ENCODE measurements around the gene XPNPEP1. TPM values are rescaled to one million over a fixed set of nuclear protein-coding genes. Genes with fewer than 3 reads are reported as not detected.
A peak's percentile ranks its signal among the peaks of the same experiment; 100 is the strongest.

Gene XPNPEP1
- total and polyA plus RNA-seq, 2 donors from 2014 or later, result 34.4 to 62.4 TPM

DNA sequence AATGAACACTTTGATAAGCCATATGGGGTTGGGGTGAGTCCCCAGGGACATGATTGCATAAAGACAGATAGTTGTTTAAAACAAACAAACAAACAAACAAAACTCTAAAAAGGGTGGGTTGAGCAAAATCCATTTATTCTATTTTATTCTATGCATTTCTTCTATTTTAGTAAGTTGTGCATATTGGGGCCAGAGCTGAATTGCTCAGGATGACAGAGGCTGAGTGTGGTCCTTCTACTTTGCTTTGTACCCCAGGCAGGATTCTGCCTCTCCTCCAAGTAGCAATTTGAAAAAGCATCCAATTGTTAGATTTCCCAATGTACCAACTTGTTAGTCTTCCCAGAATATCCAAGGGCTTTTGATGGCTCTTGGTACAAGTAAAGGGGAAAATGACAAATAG lies 29.2 kb upstream of the XPNPEP1 start:
- no peak overlapping the region for H3K9ac ChIP-seq (ENCODE audit: low read length in 3 of 3)
- FAIRE-seq, result no peak

DNA sequence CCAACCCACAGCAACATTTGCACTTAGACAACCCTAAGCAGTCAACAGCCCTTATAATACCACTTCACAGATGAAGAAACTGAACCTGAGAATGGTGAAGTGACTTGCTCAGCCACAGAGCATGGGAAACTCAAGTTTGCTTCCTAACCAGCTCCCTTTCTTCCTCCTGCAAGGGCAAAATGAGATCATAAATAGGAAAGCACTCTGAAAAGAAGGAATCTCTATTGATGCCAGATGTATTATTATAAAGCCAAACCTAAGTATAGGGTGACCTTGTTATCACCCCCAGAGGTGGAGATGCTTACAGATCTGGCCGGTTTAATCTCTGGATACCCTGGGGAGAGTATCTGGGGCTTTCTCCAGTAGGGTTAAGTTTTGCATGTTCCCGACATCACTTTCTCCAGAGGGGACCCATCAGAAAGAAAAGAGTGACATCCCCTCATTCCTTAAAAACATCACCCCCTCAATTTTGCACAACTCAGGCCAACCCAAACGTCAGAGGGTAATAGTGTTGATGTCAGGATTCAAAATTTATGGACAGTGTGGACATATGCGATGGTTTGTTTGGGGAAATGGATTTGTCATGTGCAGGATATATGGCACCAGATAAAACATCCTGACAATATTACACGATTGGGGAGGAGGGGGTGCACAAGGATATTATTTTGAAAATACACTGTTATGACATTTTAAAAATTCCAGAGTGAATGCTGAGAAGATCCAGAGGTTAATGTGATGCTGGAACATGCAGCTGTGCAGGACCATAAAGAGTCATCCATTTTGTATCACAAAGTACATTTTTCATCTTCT lies 24.0 kb upstream of the XPNPEP1 start:
- H3K4me3 ChIP-seq (ENCODE audit: low read length in 3 of 3), result no peak overlapping the region
- intact Hi-C loops (cut with DNase I), result no loop called here
- FAIRE-seq, result no peak
- peak in 2 of 5 donors; percentile 49 to 61 for DNase-seq
- H3K27ac ChIP-seq (ENCODE audit: low read depth in 2 of 2, low read length in 2 of 2), result no peak overlapping the region
- no peaks in the 10 kb centered on the region for H3K4me1 ChIP-seq (ENCODE audit: control insufficient read depth in 2 of 3, insufficient read depth in 2 of 3, low read depth in 1 of 3, low read length in 3 of 3)
- H3K36me3 ChIP-seq (ENCODE audit: control insufficient read depth in 2 of 3, insufficient read depth in 3 of 3, low read length in 3 of 3), result no peaks in the 10 kb centered on the region
- H3K27me3 ChIP-seq (ENCODE audit: control insufficient read depth, insufficient read depth, low read length), result no peaks in the 10 kb centered on the region
- H3K9me3 ChIP-seq (ENCODE audit: control insufficient read depth in 2 of 3, insufficient read depth in 1 of 3, low read length in 3 of 3), result no peaks in the 10 kb centered on the region
- TF ChIP-seq, protein P1, sequence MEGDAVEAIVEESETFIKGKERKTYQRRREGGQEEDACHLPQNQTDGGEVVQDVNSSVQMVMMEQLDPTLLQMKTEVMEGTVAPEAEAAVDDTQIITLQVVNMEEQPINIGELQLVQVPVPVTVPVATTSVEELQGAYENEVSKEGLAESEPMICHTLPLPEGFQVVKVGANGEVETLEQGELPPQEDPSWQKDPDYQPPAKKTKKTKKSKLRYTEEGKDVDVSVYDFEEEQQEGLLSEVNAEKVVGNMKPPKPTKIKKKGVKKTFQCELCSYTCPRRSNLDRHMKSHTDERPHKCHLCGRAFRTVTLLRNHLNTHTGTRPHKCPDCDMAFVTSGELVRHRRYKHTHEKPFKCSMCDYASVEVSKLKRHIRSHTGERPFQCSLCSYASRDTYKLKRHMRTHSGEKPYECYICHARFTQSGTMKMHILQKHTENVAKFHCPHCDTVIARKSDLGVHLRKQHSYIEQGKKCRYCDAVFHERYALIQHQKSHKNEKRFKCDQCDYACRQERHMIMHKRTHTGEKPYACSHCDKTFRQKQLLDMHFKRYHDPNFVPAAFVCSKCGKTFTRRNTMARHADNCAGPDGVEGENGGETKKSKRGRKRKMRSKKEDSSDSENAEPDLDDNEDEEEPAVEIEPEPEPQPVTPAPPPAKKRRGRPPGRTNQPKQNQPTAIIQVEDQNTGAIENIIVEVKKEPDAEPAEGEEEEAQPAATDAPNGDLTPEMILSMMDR (IDR thresholded peaks at IDR 0.05; ENCODE audit: borderline replicate concordance, extremely low read depth, insufficient read depth), result no peak
- no peak overlapping the region for H3K9ac ChIP-seq (ENCODE audit: low read length in 3 of 3)

More for the DNA sequence above, 29.2 kb upstream of the XPNPEP1 start:
- intact Hi-C loops (cut with DNase I), result no loop called here
- TF ChIP-seq, protein P1 (IDR thresholded peaks at IDR 0.05; ENCODE audit: borderline replicate concordance, extremely low read depth, insufficient read depth), result no peak
- H3K36me3 ChIP-seq (ENCODE audit: control insufficient read depth in 2 of 3, insufficient read depth in 3 of 3, low read length in 3 of 3), result no peaks in the 10 kb centered on the region
- H3K9me3 ChIP-seq (ENCODE audit: control insufficient read depth in 2 of 3, insufficient read depth in 1 of 3, low read length in 3 of 3), result no peaks in the 10 kb centered on the region
- H3K27me3 ChIP-seq (ENCODE audit: control insufficient read depth, insufficient read depth, low read length), result no peaks in the 10 kb centered on the region
- no peak for DNase-seq
- H3K4me3 ChIP-seq (ENCODE audit: low read length in 3 of 3), result no peak overlapping the region
- H3K4me1 ChIP-seq (ENCODE audit: control insufficient read depth in 2 of 3, insufficient read depth in 2 of 3, low read depth in 1 of 3, low read length in 3 of 3), result no peaks in the 10 kb centered on the region
- H3K27ac ChIP-seq (ENCODE audit: low read depth in 2 of 2, low read length in 2 of 2), result no peak overlapping the region

DNA sequence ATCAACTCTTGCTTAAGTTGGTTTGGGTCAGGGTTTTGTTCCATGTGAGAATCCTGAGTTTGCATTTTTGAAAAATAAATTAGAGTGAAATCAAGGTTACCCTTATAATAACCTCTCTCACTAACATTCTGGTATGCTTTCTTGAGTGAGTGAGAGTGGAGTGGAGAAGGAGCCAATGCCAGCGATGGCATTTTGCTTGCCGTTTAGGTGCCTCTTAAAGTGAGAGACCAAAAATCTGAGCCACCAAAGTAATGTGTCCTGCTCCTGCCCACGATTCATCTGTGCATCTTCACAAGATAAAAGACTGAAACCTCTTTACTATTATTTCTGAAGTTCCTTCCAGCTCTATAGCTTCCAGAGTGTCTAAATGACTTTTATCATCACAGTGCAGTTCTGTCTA lies 23.4 kb upstream of the XPNPEP1 start:
- H3K4me1 ChIP-seq (ENCODE audit: control insufficient read depth in 2 of 3, insufficient read depth in 2 of 3, low read depth in 1 of 3, low read length in 3 of 3), result no peaks in the 10 kb centered on the region
- no peak for DNase-seq
- no peaks in the 10 kb centered on the region for H3K9me3 ChIP-seq (ENCODE audit: control insufficient read depth in 2 of 3, insufficient read depth in 1 of 3, low read length in 3 of 3)
- no peaks in the 10 kb centered on the region for H3K27me3 ChIP-seq (ENCODE audit: control insufficient read depth, insufficient read depth, low read length)
- FAIRE-seq, result no peak
- TF ChIP-seq, protein P1 (IDR thresholded peaks at IDR 0.05; ENCODE audit: borderline replicate concordance, extremely low read depth, insufficient read depth), result no peak
- no peak overlapping the region for H3K4me3 ChIP-seq (ENCODE audit: low read length in 3 of 3)
- intact Hi-C loops (cut with DNase I), result no loop called here
- no peak overlapping the region for H3K27ac ChIP-seq (ENCODE audit: low read depth in 2 of 2, low read length in 2 of 2)
- H3K9ac ChIP-seq (ENCODE audit: low read length in 3 of 3), result no peak overlapping the region
- H3K36me3 ChIP-seq (ENCODE audit: control insufficient read depth in 2 of 3, insufficient read depth in 3 of 3, low read length in 3 of 3), result no peaks in the 10 kb centered on the region

Data from kidney (tissue), 14 donors.